ENCODE measurements around the gene FIGNL2.

- TF ChIP-seq GATA3 (IDR thresholded peaks at IDR 0.05; ENCODE audit: low read depth, low read length) (no peak), GATA2 (IDR thresholded peaks at IDR 0.05; ENCODE audit: low read depth, low read length) (no peak)
Measured at GRCh38 chr12:51863933-51864832, 15.7 kb upstream of the FIGNL2 start.

All from SH-SY5Y (cell line).